HG03196 (cell line): ENCODE measurements around the gene LGALS3BP.

Source experiments
- ATAC-seq: cut with Tn5 transposase; IDR thresholded peaks from one replicate; pipeline ENCODE4 v1.9.1; 2021; ENCODE audit not compliant: unreplicated experiment

Gene LGALS3BP

GRCh38 chr17:78922816-78923498 lies 56.8 kb downstream of the LGALS3BP start:
- no peak for ATAC-seq

GRCh38 chr17:78921437-78921971 lies 58.2 kb downstream of the LGALS3BP start:
- no peak for ATAC-seq
